Astrocyte (in vitro differentiated cells and primary cell): ENCODE measurements around the gene MPP2. TPM values are rescaled to one million over a fixed set of nuclear protein-coding genes. Genes with fewer than 3 reads are reported as not detected.

Experiments used
- DNase-seq: peaks from one replicate; pipeline ENCODE4 v3.0.0-alpha.2; 2010; ENCODE audit warnings: low read depth
- FAIRE-seq: peaks from 2 replicates; lab custom pipeline; 2011; peaks lifted over from hg19 to GRCh38; lab: Jason Lieb, UNC
- H2AFZ ChIP-seq: 2 replicates; pipeline ENCODE4 v1.6.0; 2012; ENCODE audit warnings: low read depth, low read length, inconsistent platforms
- H3K27ac ChIP-seq: 2 replicates; pipeline ENCODE4 v1.5.1; 2011; ENCODE audit warnings: low read depth, low read length, inconsistent platforms
- H3K27me3 ChIP-seq: 2 replicates; pipeline ENCODE4 v1.6.0; 2011; ENCODE audit warnings: low read length, inconsistent platforms; ENCODE audit not compliant: insufficient read depth
- H3K36me3 ChIP-seq: 2 replicates; pipeline ENCODE4 v1.5.1; 2011; ENCODE audit warnings: low read length, inconsistent platforms; ENCODE audit not compliant: insufficient read depth
- H3K4me1 ChIP-seq: 2 replicates; pipeline ENCODE4 v1.5.1; 2011; ENCODE audit warnings: low read length, inconsistent platforms; ENCODE audit not compliant: insufficient read depth
- H3K4me2 ChIP-seq: 2 replicates; pipeline ENCODE4 v1.6.0; 2012; ENCODE audit warnings: low read length, inconsistent platforms
- H3K4me3 ChIP-seq: 2 replicates; pipeline ENCODE4 v1.5.1; 2011; ENCODE audit warnings: low read depth, mild to moderate bottlenecking, low read length, inconsistent platforms; ENCODE audit not compliant: insufficient read depth
- H3K79me2 ChIP-seq: 2 replicates; pipeline ENCODE4 v1.6.0; 2012; ENCODE audit warnings: mild to moderate bottlenecking, low read length, inconsistent platforms; ENCODE audit not compliant: insufficient read depth
- H3K9ac ChIP-seq: 2 replicates; pipeline ENCODE4 v1.6.0; 2012; ENCODE audit warnings: mild to moderate bottlenecking, low read length, inconsistent platforms
- H3K9me3 ChIP-seq: 2 replicates; pipeline ENCODE4 v1.5.1; 2012; ENCODE audit warnings: low read depth, mild to moderate bottlenecking, low read length, inconsistent platforms; ENCODE audit not compliant: insufficient read depth
- H4K20me1 ChIP-seq: 2 replicates; pipeline ENCODE4 v1.6.0; 2012; ENCODE audit warnings: low read length, inconsistent platforms; ENCODE audit not compliant: insufficient read depth
- H3K27ac Mint-ChIP-seq: one replicate; pipeline ENCODE4 v1.8.0; 2021; ENCODE audit warnings: mild to moderate bottlenecking, mixed read lengths; ENCODE audit not compliant: unreplicated experiment
- H3K27me3 Mint-ChIP-seq: one replicate; pipeline ENCODE4 v1.8.0; 2021; ENCODE audit warnings: low read depth, mixed read lengths; ENCODE audit not compliant: unreplicated experiment
- H3K36me3 Mint-ChIP-seq: one replicate; pipeline ENCODE4 v1.8.0; 2021; ENCODE audit warnings: low read depth, mixed read lengths; ENCODE audit not compliant: unreplicated experiment
- H3K4me1 Mint-ChIP-seq: one replicate; pipeline ENCODE4 v1.8.0; 2021; ENCODE audit warnings: low read depth, mixed read lengths; ENCODE audit not compliant: unreplicated experiment
- H3K4me3 Mint-ChIP-seq: one replicate; pipeline ENCODE4 v1.8.0; 2021; ENCODE audit warnings: mild to moderate bottlenecking, moderate library complexity, mixed read lengths; ENCODE audit not compliant: unreplicated experiment
- H3K9me3 Mint-ChIP-seq: one replicate; pipeline ENCODE4 v1.8.0; 2021; ENCODE audit warnings: mild to moderate bottlenecking, mixed read lengths; ENCODE audit not compliant: unreplicated experiment
- CTCF ChIP-seq: IDR thresholded peaks from 2 replicates; pipeline ENCODE4 v1.5.1; 2011; ENCODE audit warnings: low read depth, mild to moderate bottlenecking, inconsistent platforms, low read length, moderate library complexity; ENCODE audit not compliant: insufficient read depth
- EZH2 ChIP-seq: IDR thresholded peaks from 2 replicates; pipeline ENCODE4 v1.6.1; 2012; ENCODE audit warnings: mild to moderate bottlenecking, low read length, inconsistent platforms; ENCODE audit not compliant: insufficient read depth
- total RNA-seq: library from RNA; stranded (reverse); gene quantifications from 2 replicates; pipeline ENCODE4 v1.2.1, GENCODE V29; 2021

The MPP2 gene
- total RNA-seq, 1 donor from 2014 or later = 8.0 TPM

- Histone ChIP-seq H3K9me3 (no peaks in the 10 kb centered on the region), H3K4me3 (no peak overlapping the region), H3K36me3 (peaks cover 21% of the 10 kb centered on the region), H3K9ac (no peak overlapping the region), H3K4me2 (no peak overlapping the region), H3K79me2 (no peaks in the 10 kb centered on the region), H2AFZ (no peak overlapping the region), H3K4me1 (peaks cover 15% of the 10 kb centered on the region), H3K27ac (no peak overlapping the region), H4K20me1 (peaks cover 45% of the 10 kb centered on the region), H3K27me3 (no peaks in the 10 kb centered on the region)
- DNase-seq (no peak), FAIRE-seq (no peak)
- Mint-ChIP-seq H3K27me3 (peaks cover 17% of the 10 kb centered on the region), H3K27ac (no peak overlapping the region), H3K4me1 (peaks cover 15% of the 10 kb centered on the region), H3K36me3 (peaks cover 14% of the 10 kb centered on the region), H3K9me3 (no peaks in the 10 kb centered on the region), H3K4me3 (no peak overlapping the region)
- no peak for TF ChIP-seq CTCF
- no peak for TF ChIP-seq EZH2
Observed at GRCh38 chr17:43829738-43830137, 77.6 kb downstream of the MPP2 start.

DNA sequence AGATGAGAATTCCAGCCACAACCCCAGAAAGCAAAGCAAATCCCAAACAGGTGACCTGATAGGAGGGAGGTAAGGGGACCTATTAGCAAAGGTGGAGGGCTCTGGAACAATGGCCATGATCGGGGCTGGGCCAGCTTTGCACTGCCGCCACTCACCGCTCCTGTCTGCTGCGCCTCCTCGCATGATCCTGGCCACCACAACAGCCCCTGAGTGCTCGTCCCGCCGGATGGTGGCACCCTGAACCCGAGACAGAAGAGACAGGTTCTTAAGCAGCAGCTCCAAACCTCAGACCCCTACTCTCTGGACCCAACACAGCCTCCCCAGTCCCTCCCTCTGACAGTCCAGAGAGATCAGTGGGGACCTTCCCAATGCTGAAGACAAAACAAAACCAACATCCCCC is 79.7 kb downstream of the MPP2 start:
- Histone ChIP-seq H3K9ac (no peak overlapping the region), H3K4me3 (no peak overlapping the region), H3K27ac (no peak overlapping the region), H3K36me3 (peaks cover 29% of the 10 kb centered on the region), H4K20me1 (peaks cover 51% of the 10 kb centered on the region), H3K9me3 (no peaks in the 10 kb centered on the region), H2AFZ (no peak overlapping the region), H3K4me1 (peaks cover 8% of the 10 kb centered on the region), H3K27me3 (no peaks in the 10 kb centered on the region), H3K4me2 (no peak overlapping the region), H3K79me2 (no peaks in the 10 kb centered on the region)
- H3K9me3 Mint-ChIP-seq = no peaks in the 10 kb centered on the region
- DNase-seq (no peak), FAIRE-seq (no peak)
- peaks cover 9% of the 10 kb centered on the region for H3K4me1 Mint-ChIP-seq
- no peak overlapping the region for H3K27ac Mint-ChIP-seq
- no peak overlapping the region for H3K4me3 Mint-ChIP-seq
- peaks cover 25% of the 10 kb centered on the region for H3K36me3 Mint-ChIP-seq
- TF ChIP-seq EZH2 (no peak), CTCF (no peak)
- H3K27me3 Mint-ChIP-seq = peaks cover 12% of the 10 kb centered on the region

GRCh38 chr17:43826206-43826605 is 81.1 kb downstream of the MPP2 start:
- H3K79me2 ChIP-seq = no peaks in the 10 kb centered on the region
- no peak overlapping the region for H3K27ac ChIP-seq
- no peaks in the 10 kb centered on the region for H3K27me3 ChIP-seq
- Mint-ChIP-seq H3K4me1 (peaks cover 2% of the 10 kb centered on the region), H3K36me3 (peaks cover 28% of the 10 kb centered on the region), H3K4me3 (no peak overlapping the region), H3K27ac (no peak overlapping the region), H3K9me3 (no peaks in the 10 kb centered on the region), H3K27me3 (peaks cover 10% of the 10 kb centered on the region)
- no peak overlapping the region for H3K4me3 ChIP-seq
- H3K9me3 ChIP-seq = no peaks in the 10 kb centered on the region
- no peak overlapping the region for H3K4me2 ChIP-seq
- H3K9ac ChIP-seq = no peak overlapping the region
- TF ChIP-seq CTCF = no peak
- TF ChIP-seq EZH2 = no peak
- peaks cover 32% of the 10 kb centered on the region for H3K36me3 ChIP-seq
- no peaks in the 10 kb centered on the region for H3K4me1 ChIP-seq
- no peak for DNase-seq
- no peak for FAIRE-seq
- no peak overlapping the region for H2AFZ ChIP-seq
- H4K20me1 ChIP-seq = peaks cover 41% of the 10 kb centered on the region
